GM12892 (cell line): ENCODE results near the gene TTLL5.
"Not testable (repeated sequence)": the region's sequence is repeated elsewhere in the genome, so short reads cannot be mapped to it uniquely, and the experiment has no call there.

ENCODE experiments used
- DNase-seq: peaks from one replicate; pipeline ENCODE4 v3.0.0; 2011; ENCODE audit not compliant: insufficient read length
- FAIRE-seq: peaks from 2 replicates; lab custom pipeline; 2011; peaks lifted over from hg19 to GRCh38; lab: Jason Lieb, UNC
- POLR2A ChIP-seq: IDR thresholded peaks from 2 replicates; pipeline ENCODE4 v1.6.1; 2011; ENCODE audit warnings: low read depth, low read length, control low read depth
- POLR2AphosphoS5 ChIP-seq: IDR thresholded peaks from 2 replicates; pipeline ENCODE4 v1.6.1; 2011; ENCODE audit warnings: low read depth, low read length, control low read depth
- TAF1 ChIP-seq: IDR thresholded peaks from 2 replicates; pipeline ENCODE4 v1.6.1; 2011; ENCODE audit warnings: low read depth, mild to moderate bottlenecking, control low read depth, low read length, borderline replicate concordance

TTLL5 gene

GRCh38 chr14:75917946-75918335, 256.9 kb downstream of the TTLL5 start:
- TF ChIP-seq TAF1, result no peak
- no peak for TF ChIP-seq POLR2A
- TF ChIP-seq POLR2AphosphoS5, result no peak
- FAIRE-seq, result no peak
- no peak for DNase-seq

- FAIRE-seq, DNase-seq: not testable (repeated sequence)
Observed at GRCh38 chr14:75920421-75920820, 259.4 kb downstream of the TTLL5 start.

GRCh38 chr14:75925141-75925840, 264.2 kb downstream of the TTLL5 start:
- not testable (repeated sequence) for DNase-seq, FAIRE-seq

GRCh38 chr14:75926431-75927115, 265.5 kb downstream of the TTLL5 start:
- FAIRE-seq, result no peak
- TF ChIP-seq TAF1 (no peak), POLR2AphosphoS5 (no peak), POLR2A (no peak)
- DNase-seq, result no peak

GRCh38 chr14:75927564-75928087, 266.6 kb downstream of the TTLL5 start:
- DNase-seq (no peak), FAIRE-seq (no peak)
- TF ChIP-seq POLR2AphosphoS5, result no peak
- no peak for TF ChIP-seq POLR2A
- no peak for TF ChIP-seq TAF1

GRCh38 chr14:75928690-75929181, 267.7 kb downstream of the TTLL5 start:
- FAIRE-seq (no peak), DNase-seq (no peak)
- TF ChIP-seq TAF1 (no peak), POLR2A (no peak), POLR2AphosphoS5 (no peak)

- FAIRE-seq (no peak), DNase-seq (no peak)
- no peak for TF ChIP-seq POLR2A
- no peak for TF ChIP-seq POLR2AphosphoS5
- TF ChIP-seq TAF1, result no peak
Observed at GRCh38 chr14:75933712-75934296, 272.8 kb downstream of the TTLL5 start.

- no peak for DNase-seq
Observed at GRCh38 chr14:75934998-75935628, 274.1 kb downstream of the TTLL5 start.

GRCh38 chr14:75939200-75939599, 278.2 kb downstream of the TTLL5 start:
- FAIRE-seq (no peak), DNase-seq (no peak)
- no peak for TF ChIP-seq POLR2A
- no peak for TF ChIP-seq TAF1
- TF ChIP-seq POLR2AphosphoS5, result no peak

More at GRCh38 chr14:75934998-75935628, 274.1 kb downstream of the TTLL5 start:
- TF ChIP-seq POLR2A (no peak), TAF1 (no peak), POLR2AphosphoS5 (no peak)
- no peak for FAIRE-seq

- FAIRE-seq (no peak), DNase-seq (no peak)
- no peak for TF ChIP-seq TAF1
- TF ChIP-seq POLR2AphosphoS5, result no peak
- TF ChIP-seq POLR2A, result no peak
Observed at GRCh38 chr14:75941030-75941429, 280.0 kb downstream of the TTLL5 start.

- TF ChIP-seq TAF1 (no peak), POLR2AphosphoS5 (no peak), POLR2A (no peak)
- no peak for FAIRE-seq
- no peak for DNase-seq
Observed at GRCh38 chr14:75944607-75945241, 283.7 kb downstream of the TTLL5 start.
